ENCODE measurements around the gene GATC.

DNA sequence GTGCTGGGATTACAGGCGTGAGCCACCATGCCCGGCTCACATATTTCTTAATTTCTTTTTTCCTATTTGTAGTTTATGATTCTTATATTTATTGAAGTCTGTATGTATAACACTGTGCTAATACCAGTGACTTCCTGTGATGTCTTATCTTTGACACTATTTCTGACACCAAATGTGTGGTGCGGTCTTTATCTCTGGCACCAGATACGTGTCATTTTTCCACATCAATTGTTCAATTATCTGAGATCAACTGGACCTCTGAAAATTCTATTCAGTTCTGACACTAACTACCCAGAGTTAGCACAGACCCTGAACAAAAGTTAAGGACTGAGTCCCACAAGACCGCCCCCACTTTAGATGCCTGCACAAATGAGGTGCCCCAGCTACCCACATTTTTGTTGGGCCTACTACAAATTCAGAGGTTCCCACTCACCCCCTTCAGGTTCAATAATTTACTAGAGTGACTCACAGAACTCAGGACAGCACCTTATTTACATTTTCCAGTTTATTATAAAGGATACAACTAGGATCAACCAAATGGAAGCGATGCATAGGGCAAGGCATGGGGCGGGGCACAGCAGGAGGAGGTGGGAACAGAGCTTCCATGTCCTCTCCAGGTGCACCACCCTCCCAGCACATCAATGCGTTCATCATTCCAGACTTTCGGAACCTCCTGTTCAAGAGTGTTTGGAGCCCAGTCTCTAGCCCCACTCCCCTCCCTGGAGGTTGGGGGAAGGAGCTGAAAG, 35.0 kb downstream of the GATC start:
- no peak for TF ChIP-seq MTA3 (IDR thresholded peaks at IDR 0.05; ENCODE audit: borderline replicate concordance, low read length)
- no peak for TF ChIP-seq EP300 (IDR thresholded peaks at IDR 0.05; ENCODE audit: borderline replicate concordance in 1 of 2, control insufficient read depth in 1 of 2, low read depth in 2 of 2, low read length in 2 of 2)
- TF ChIP-seq MYC (IDR thresholded peaks at IDR 0.05; ENCODE audit: insufficient read depth, insufficient read length, insufficient replicate concordance, low read length, severe bottlenecking), result no peak
- TF ChIP-seq POLR2AphosphoS5 (IDR thresholded peaks at IDR 0.05; ENCODE audit: low read length), result no peak
- no peak for TF ChIP-seq POLR2A (IDR thresholded peaks at IDR 0.05; ENCODE audit: low read depth, low read length)
- no peak for TF ChIP-seq HCFC1 (IDR thresholded peaks at IDR 0.05; ENCODE audit: low read length)
- no peak for TF ChIP-seq EZH2 (IDR thresholded peaks at IDR 0.05; ENCODE audit: borderline replicate concordance, control insufficient read depth, low read depth, low read length)
- no peak for TF ChIP-seq DPF2 (IDR thresholded peaks at IDR 0.05)

Measured in GM12878 (cell line).